ENCODE measurements around the gene ASB1.

DNA sequence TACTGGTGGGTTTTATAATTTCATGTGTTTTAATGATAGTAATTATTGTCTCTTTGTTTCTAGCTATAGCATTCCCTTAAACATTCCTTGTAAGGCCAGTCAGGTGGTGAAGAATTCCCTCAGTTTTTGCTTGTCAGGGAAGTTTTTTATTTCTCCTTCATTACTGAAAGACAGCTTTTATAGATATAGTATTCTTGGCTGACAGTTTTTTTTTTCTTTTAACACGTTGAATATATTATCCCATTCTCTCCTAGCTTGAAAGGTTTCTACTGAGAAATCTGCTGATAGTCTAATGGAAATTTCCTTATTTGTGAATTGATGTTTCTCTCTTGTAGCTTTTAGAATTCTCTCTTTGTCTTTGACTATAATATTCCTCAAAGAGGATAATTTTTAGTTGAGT is 46.8 kb downstream of the ASB1 start:
- TF ChIP-seq EZH2 (IDR thresholded peaks at IDR 0.05) (no peak), POLR2AphosphoS5 (IDR thresholded peaks at IDR 0.05; ENCODE audit: borderline replicate concordance, low read depth, low read length) (no peak), FOXP2 (optimal IDR thresholded peaks at IDR 0.05; ENCODE audit: control extremely low read depth, extremely low read length, insufficient read depth) (no peak)
